ENCODE data around the gene C8B. TPM values are rescaled to one million over a fixed set of nuclear protein-coding genes. Genes with fewer than 3 reads are reported as not detected.

Gene C8B
- total RNA-seq, 2 experiments from 2014 or later, result not detected

GRCh38 chr1:56967355-56967754 is 1.5 kb upstream of the C8B start:
- no peak overlapping the region for H3K27ac Mint-ChIP-seq
- no peaks in the 10 kb centered on the region for H3K4me1 Mint-ChIP-seq (ENCODE audit: low read depth)
- H3K36me3 Mint-ChIP-seq (ENCODE audit: low read depth), result no peaks in the 10 kb centered on the region
- ChIA-PET CTCF (no interaction called here), POLR2A (no interaction called here)
- no peaks in the 10 kb centered on the region for H3K9me3 Mint-ChIP-seq (ENCODE audit: insufficient read depth)
- ATAC-seq (no peak), DNase-seq (no peak)
- no peak overlapping the region for H3K4me3 Mint-ChIP-seq
- no peaks in the 10 kb centered on the region for H3K27me3 Mint-ChIP-seq (ENCODE audit: low read depth)

DNA sequence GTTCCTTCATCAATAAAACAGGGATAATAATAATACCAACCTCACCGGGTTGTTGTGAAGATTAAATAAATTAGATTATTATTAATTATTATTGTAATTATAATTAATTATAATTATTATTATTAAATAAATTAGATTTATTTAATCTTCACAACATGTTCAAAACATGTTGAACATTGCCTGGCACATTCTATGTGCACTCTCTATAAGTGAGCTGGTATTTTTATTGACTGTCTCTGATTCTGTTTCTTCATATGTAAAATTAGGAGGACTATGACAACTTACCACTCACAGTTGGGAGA is 834 bp upstream of the C8B start:
- no peak overlapping the region for H3K27ac Mint-ChIP-seq
- ChIA-PET CTCF (no interaction called here), POLR2A (no interaction called here)
- DNase-seq, result no peak
- no peak overlapping the region for H3K4me3 Mint-ChIP-seq
- H3K36me3 Mint-ChIP-seq (ENCODE audit: low read depth), result no peaks in the 10 kb centered on the region
- no peaks in the 10 kb centered on the region for H3K27me3 Mint-ChIP-seq (ENCODE audit: low read depth)
- no peaks in the 10 kb centered on the region for H3K9me3 Mint-ChIP-seq (ENCODE audit: insufficient read depth)
- no peak for ATAC-seq
- H3K4me1 Mint-ChIP-seq (ENCODE audit: low read depth), result no peaks in the 10 kb centered on the region

DNA sequence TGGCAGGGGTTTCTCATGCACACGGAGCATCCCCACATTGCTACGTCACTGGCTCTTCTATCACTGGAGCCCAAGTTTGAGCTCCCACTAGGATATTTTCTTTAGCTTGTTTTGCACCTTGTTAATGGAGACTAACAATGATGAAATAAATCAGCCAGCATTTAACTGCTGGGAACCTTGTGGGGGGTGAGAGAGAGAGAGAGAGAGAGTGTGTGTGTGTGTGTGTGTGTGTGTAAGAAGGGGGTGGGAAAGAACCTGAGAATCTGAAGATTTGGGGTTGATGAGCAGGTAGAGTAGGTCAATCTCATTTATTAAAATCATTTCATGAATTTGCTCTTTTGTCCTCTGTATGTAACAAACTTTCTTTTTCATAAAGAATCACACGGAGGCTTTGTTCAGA is 624 bp downstream of the C8B start:
- Mint-ChIP-seq H3K27ac (no peak overlapping the region), H3K4me3 (no peak overlapping the region), H3K36me3 (ENCODE audit: low read depth) (no peaks in the 10 kb centered on the region), H3K27me3 (ENCODE audit: low read depth) (no peaks in the 10 kb centered on the region), H3K9me3 (ENCODE audit: insufficient read depth) (no peaks in the 10 kb centered on the region), H3K4me1 (ENCODE audit: low read depth) (no peaks in the 10 kb centered on the region)
- ChIA-PET POLR2A (no interaction called here), CTCF (no interaction called here)
- ATAC-seq (no peak), DNase-seq (no peak)

- H3K4me3 Mint-ChIP-seq, result no peak overlapping the region
- ATAC-seq, result no peak
- no peaks in the 10 kb centered on the region for H3K27me3 Mint-ChIP-seq (ENCODE audit: low read depth)
These were observed 1.3 kb downstream of the C8B start for GRCh38 chr1:56964349-56965017.

DNA sequence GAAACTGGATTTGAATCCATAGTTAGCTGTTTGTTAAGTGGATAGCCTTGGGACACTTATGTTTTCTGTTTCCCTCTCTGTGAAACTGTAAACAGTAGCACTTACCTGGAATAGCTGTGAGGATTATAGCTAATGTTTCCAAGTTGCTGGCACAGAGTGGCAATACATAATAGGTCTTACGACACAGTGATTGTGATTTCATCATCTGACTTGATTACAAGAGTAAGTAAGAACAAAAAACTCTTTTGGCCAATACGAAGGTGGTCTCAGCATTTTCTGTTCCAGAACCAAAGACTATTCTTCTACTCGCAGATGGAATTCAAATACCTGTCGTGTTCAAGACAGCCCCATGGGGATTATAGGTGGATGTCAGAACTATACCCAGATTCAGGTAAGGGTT is 2.1 kb downstream of the C8B start:
- H3K27ac Mint-ChIP-seq, result no peak overlapping the region
- H3K4me1 Mint-ChIP-seq (ENCODE audit: low read depth), result no peaks in the 10 kb centered on the region

More at GRCh38 chr1:56964349-56965017, 1.3 kb downstream of the C8B start:
- no peaks in the 10 kb centered on the region for H3K4me1 Mint-ChIP-seq (ENCODE audit: low read depth)
- no peaks in the 10 kb centered on the region for H3K9me3 Mint-ChIP-seq (ENCODE audit: insufficient read depth)
- DNase-seq, result no peak
- ChIA-PET CTCF (no interaction called here), POLR2A (no interaction called here)
- H3K36me3 Mint-ChIP-seq (ENCODE audit: low read depth), result no peaks in the 10 kb centered on the region
- no peak overlapping the region for H3K27ac Mint-ChIP-seq

DNA sequence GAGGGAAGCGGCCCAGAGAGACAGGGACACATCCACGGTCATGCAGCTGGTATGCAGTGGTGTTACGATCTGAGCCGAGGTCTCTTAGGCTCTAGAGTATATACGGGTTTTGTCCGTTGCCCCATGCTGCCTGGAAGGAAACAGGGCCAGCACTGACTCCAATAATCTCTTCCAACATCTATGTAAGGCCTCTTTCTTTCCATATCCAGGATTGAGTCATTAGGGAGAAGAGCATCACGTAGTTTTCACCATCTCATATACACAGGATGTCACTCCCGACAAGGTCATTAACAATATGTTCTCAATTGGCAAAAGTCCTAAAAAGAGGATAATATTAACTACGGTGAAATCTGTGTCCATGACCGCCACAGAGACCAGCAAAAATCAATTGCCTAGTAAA is 4.4 kb downstream of the C8B start:
- Mint-ChIP-seq H3K4me1 (ENCODE audit: low read depth) (no peaks in the 10 kb centered on the region), H3K4me3 (no peak overlapping the region), H3K27me3 (ENCODE audit: low read depth) (no peaks in the 10 kb centered on the region), H3K27ac (no peak overlapping the region), H3K9me3 (ENCODE audit: insufficient read depth) (no peaks in the 10 kb centered on the region), H3K36me3 (ENCODE audit: low read depth) (no peaks in the 10 kb centered on the region)
- CTCF ChIA-PET, result no interaction called here
- ATAC-seq, result no peak
- DNase-seq, result no peak
- POLR2A ChIA-PET, result no interaction called here

More for the DNA sequence above, 2.1 kb downstream of the C8B start:
- ChIA-PET CTCF (no interaction called here), POLR2A (no interaction called here)
- Mint-ChIP-seq H3K27me3 (ENCODE audit: low read depth) (no peaks in the 10 kb centered on the region), H3K4me3 (no peak overlapping the region), H3K9me3 (ENCODE audit: insufficient read depth) (no peaks in the 10 kb centered on the region), H3K36me3 (ENCODE audit: low read depth) (no peaks in the 10 kb centered on the region)
- no peak for DNase-seq
- no peak for ATAC-seq

- Mint-ChIP-seq H3K4me3 (no peak overlapping the region), H3K27me3 (ENCODE audit: low read depth) (no peaks in the 10 kb centered on the region), H3K9me3 (ENCODE audit: insufficient read depth) (no peaks in the 10 kb centered on the region), H3K27ac (no peak overlapping the region), H3K36me3 (ENCODE audit: low read depth) (no peaks in the 10 kb centered on the region), H3K4me1 (ENCODE audit: low read depth) (no peaks in the 10 kb centered on the region)
- ATAC-seq, result no peak
- ChIA-PET CTCF (no interaction called here), POLR2A (no interaction called here)
- DNase-seq, result no peak
These were observed 7.3 kb downstream of the C8B start for GRCh38 chr1:56958526-56958925.

- Mint-ChIP-seq H3K9me3 (ENCODE audit: insufficient read depth) (no peaks in the 10 kb centered on the region), H3K4me3 (no peak overlapping the region), H3K36me3 (ENCODE audit: low read depth) (no peaks in the 10 kb centered on the region), H3K27ac (no peak overlapping the region), H3K27me3 (ENCODE audit: low read depth) (no peaks in the 10 kb centered on the region), H3K4me1 (ENCODE audit: low read depth) (no peaks in the 10 kb centered on the region)
- ChIA-PET POLR2A (no interaction called here), CTCF (no interaction called here)
- ATAC-seq (no peak), DNase-seq (no peak)
These were observed 7.9 kb downstream of the C8B start for GRCh38 chr1:56957931-56958330.

DNA sequence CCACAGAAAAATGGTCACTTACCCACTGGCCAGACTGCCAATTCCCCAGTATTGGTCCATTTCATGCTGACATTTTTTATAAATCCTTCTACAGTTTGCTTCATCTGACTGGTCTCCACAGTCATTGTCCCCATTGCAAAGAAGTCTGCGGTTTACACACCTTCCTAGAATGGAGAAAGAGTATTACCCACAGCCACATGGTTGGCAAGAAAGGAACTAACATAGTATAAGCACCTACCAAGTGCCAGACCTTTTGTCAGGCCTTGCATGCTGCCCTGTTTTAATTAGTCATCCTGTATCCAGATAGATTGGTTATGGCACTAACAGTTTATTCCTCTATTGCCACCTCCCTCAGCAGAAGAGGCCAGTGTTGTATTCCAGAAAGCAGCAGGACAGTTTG is 11.2 kb downstream of the C8B start:
- ATAC-seq (no peak), DNase-seq (no peak)
- no peaks in the 10 kb centered on the region for H3K9me3 Mint-ChIP-seq (ENCODE audit: insufficient read depth)
- ChIA-PET POLR2A (no interaction called here), CTCF (no interaction called here)
- no peaks in the 10 kb centered on the region for H3K4me1 Mint-ChIP-seq (ENCODE audit: low read depth)
- H3K27ac Mint-ChIP-seq, result no peak overlapping the region
- H3K4me3 Mint-ChIP-seq, result no peak overlapping the region
- no peaks in the 10 kb centered on the region for H3K27me3 Mint-ChIP-seq (ENCODE audit: low read depth)
- no peaks in the 10 kb centered on the region for H3K36me3 Mint-ChIP-seq (ENCODE audit: low read depth)

DNA sequence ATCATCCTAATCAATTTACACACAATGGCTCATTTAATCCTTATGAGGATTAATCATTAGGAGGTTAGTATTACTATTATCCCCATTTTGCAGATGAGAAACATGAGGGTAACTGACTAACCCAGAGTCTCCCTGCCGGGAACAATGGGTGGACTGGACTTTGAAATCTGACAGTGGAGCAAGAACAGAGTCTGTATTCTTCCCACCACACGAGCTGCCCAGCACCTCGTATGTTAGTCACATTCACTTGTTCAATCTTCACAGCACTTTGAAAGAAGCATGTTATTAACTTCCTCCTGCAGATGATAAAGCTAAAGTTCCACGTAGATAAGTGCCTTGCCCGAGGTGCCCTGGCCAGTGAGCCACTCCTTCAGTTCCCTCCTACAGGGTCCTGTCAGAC is 12.4 kb downstream of the C8B start:
- no peak for ATAC-seq
- DNase-seq, result no peak
- Mint-ChIP-seq H3K36me3 (ENCODE audit: low read depth) (no peaks in the 10 kb centered on the region), H3K4me1 (ENCODE audit: low read depth) (no peaks in the 10 kb centered on the region), H3K9me3 (ENCODE audit: insufficient read depth) (no peaks in the 10 kb centered on the region), H3K27ac (no peak overlapping the region), H3K27me3 (ENCODE audit: low read depth) (no peaks in the 10 kb centered on the region), H3K4me3 (no peak overlapping the region)
- ChIA-PET CTCF (no interaction called here), POLR2A (no interaction called here)

- ChIA-PET CTCF (no interaction called here), POLR2A (no interaction called here)
- H3K9me3 Mint-ChIP-seq (ENCODE audit: insufficient read depth), result no peaks in the 10 kb centered on the region
- no peaks in the 10 kb centered on the region for H3K4me1 Mint-ChIP-seq (ENCODE audit: low read depth)
- no peak for ATAC-seq
- H3K4me3 Mint-ChIP-seq, result no peak overlapping the region
- H3K36me3 Mint-ChIP-seq (ENCODE audit: low read depth), result no peaks in the 10 kb centered on the region
- no peak overlapping the region for H3K27ac Mint-ChIP-seq
- no peaks in the 10 kb centered on the region for H3K27me3 Mint-ChIP-seq (ENCODE audit: low read depth)
- no peak for DNase-seq
These were observed 13.3 kb downstream of the C8B start for GRCh38 chr1:56952501-56952900.

DNA sequence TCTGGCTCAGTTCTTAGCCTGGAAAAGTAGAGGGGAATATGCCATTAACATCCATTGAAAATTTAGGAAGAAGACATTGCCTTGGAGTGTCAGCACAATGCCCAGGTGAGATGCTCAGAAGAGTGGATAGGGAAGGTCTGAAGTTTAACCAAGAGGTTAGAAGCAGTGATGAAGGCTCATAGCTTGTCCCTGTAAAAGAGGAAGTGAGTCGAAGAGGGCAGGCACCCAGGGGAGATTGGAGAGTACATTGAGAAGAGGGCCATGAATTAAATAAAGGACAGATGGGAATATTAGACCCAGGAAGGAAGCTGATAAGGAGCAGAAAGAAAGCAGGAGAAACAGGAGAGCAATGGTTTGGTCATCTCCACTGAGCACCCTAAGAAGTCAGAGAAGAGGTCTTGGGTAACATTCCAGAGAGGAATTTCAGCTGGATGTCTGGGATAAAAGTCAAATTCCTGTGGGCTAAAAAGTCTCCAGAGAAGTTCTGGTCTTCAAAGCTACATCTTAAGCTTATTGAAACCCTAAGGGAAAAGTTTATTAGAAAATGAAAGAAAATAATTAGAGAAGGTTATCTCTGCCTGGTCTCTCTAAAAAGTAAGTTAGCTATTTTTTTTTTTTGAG is 17.3 kb downstream of the C8B start:
- no peaks in the 10 kb centered on the region for H3K27me3 Mint-ChIP-seq (ENCODE audit: low read depth)
- CTCF ChIA-PET, result no interaction called here
- ATAC-seq, result no peak
- H3K4me3 Mint-ChIP-seq, result no peak overlapping the region
- DNase-seq, result no peak
- no peaks in the 10 kb centered on the region for H3K4me1 Mint-ChIP-seq (ENCODE audit: low read depth)
- POLR2A ChIA-PET, result no interaction called here
- no peaks in the 10 kb centered on the region for H3K36me3 Mint-ChIP-seq (ENCODE audit: low read depth)
- no peaks in the 10 kb centered on the region for H3K9me3 Mint-ChIP-seq (ENCODE audit: insufficient read depth)
- H3K27ac Mint-ChIP-seq, result no peak overlapping the region

DNA sequence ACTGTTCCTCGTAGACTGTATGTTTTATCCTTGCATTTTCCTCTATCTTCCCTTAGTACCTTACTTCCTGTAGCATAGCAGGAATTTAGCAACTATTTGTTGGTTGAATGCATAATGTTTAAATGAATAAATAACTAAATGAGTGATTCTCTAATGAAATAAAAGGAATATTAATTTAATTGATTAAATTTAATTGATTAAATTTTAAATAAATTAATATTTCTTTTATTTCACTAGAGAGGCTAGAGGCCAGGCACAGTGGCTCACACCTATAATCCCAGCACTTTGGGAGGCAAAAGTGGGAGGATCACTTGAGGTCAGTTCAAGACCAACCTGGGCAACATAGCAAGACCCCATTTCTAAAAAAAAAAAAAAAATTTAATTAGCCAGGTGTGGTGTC is 25.8 kb downstream of the C8B start:
- no peak overlapping the region for H3K4me3 Mint-ChIP-seq

More for the DNA sequence above, 25.8 kb downstream of the C8B start:
- ChIA-PET POLR2A (no interaction called here), CTCF (no interaction called here)
- DNase-seq (no peak), ATAC-seq (no peak)
- Mint-ChIP-seq H3K36me3 (ENCODE audit: low read depth) (no peaks in the 10 kb centered on the region), H3K27me3 (ENCODE audit: low read depth) (peaks cover 5% of the 10 kb centered on the region), H3K27ac (no peak overlapping the region), H3K4me1 (ENCODE audit: low read depth) (no peaks in the 10 kb centered on the region), H3K9me3 (ENCODE audit: insufficient read depth) (no peaks in the 10 kb centered on the region)

Data from activated CD8-positive, alpha-beta T cell treated with anti-CD3 and anti-CD28 coated beads, Interleukin-2, amount 10 ng/mL, durations not matched to agents 7 days and 5 days (primary cell).